ENCODE data around the gene DGUOK.

DNA sequence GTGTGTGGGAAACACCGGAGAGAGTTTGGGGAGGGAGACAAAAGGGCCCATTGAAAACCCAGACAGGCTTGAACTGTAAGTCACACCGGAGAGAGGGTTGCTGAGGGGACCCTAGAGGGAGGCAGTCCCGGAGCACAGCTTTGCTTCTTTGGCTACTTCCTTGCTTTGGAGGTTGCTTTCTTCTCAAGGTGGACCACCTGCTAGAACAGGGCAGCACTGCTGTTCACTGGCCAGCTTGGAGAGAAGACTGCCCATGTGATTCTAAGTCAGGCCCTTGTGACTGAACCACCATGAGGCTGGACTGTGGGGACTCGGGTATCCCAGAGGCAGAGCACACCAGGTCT lies 29.5 kb upstream of the DGUOK start:
- no peak for TF ChIP-seq POLR2A (IDR thresholded peaks at IDR 0.05; ENCODE audit: low read depth, low read length)
- TF ChIP-seq POLR2AphosphoS5 (IDR thresholded peaks at IDR 0.05; ENCODE audit: low read depth, low read length): no peak
- no peak for TF ChIP-seq POU2F2 (IDR thresholded peaks at IDR 0.05; ENCODE audit: low read depth, low read length)
- no peak for TF ChIP-seq TAF1 (IDR thresholded peaks at IDR 0.05; ENCODE audit: low read depth, low read length)

Data from GM12891 (cell line).